Activated CD8-positive, alpha-beta memory T cell treated with anti-CD3 and anti-CD28 coated beads, Interleukin-2, amount 50 U/mL, for 48 hours (primary cell): ENCODE results near the gene RAP1GAP.
"Not testable (repeated sequence)": the region's sequence is repeated elsewhere in the genome, so short reads cannot be mapped to it uniquely, and the experiment has no call there.

ENCODE experiments used
- DNase-seq: peaks from one replicate; pipeline ENCODE4 v3.0.0-alpha.2; 2020

RAP1GAP gene

DNA sequence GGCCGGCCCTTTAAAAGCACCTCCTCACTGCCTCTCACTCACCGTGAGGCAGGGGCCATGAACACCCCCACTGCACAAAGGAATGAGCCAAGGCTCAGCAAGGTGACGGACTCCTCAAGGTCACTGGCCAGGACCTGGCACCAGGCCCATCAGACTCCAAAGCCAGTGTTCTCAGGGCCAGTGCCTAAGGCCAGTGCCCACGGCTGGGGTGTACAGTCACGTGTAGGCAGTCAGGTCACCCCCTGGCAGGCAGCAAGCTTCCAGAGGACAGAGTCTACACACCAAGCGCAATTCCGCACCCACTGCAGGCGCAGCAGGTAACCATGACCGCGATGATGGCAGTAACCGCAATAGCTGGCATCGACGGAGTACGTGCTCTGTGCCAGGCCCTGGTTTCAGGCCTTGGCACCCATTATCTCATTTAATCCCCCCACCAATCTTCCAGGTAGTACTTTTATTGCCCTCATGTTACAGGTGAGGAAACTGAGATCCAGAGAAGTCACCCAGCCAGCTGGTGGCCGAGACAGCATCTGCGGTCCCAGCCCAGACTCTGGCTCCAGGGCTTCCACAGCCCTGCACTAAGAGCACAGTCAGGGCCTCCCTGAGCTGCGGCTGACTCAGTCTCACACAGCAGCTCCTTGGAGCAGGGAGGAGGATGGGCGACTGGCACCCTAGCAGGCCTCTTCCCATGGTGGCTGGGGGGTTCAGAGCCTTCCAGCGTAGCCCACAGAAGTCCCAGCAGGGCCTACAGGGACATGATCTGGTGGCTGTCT is 27.0 kb downstream of the RAP1GAP start:
- no peak for DNase-seq

DNA sequence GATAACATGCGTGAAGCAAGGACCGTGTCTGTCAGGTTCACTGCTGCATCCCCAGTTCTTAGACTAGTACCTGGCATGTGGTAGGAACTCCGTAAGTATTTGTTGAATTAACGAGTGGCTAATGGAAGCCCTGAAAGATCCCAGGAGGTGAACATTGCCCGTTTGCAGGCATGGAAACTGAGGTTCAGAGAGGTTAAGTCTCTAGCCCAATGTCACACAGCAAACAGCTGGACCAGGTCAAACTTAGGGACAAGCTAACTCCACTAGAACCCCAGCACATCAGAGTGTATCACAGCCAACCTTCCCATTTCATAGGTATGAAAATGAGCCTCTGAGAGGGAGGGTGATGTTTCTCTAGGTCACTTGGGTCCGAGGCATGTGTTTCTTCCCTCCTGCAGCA is 27.6 kb downstream of the RAP1GAP start:
- no peak for DNase-seq

DNA sequence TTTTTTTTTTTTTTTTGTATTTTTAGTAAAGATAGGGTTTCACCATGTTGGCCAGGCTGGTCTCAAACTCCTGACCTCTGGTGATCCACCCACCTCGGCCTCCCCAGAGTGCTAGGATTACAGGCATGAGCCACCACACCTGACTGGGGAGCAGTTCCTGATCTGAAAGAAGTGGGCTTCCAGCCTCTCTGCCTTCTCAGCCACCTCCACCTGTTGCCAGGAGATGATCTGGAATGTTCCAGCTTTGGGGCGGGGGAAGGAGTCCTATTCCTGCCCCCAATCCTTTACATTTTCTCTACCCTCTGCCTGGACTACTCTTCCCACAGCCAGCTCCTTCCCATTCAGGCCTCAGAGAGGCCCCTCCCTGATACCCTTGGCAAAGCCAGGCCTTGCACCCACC is 28.1 kb downstream of the RAP1GAP start:
- no peak for DNase-seq

DNA sequence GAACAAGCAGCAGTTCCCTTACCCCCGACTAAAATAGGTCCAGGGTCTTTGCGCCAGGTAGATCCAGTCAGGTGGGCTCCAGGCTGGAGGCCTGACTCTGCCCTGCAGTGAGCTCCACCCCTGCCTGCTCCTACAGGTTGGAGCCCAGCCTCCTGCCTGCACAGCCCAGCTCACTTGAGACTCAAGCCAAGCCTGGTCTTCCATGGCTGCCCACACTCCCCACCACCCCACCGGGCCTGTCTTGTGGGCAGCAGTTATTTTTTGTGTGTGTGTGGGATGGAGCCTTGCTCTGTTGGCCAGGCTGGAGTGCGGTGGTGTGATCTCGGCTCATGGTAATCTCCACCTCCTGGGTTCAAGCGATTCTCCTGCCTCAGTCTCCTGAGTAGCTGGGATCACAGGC is 28.5 kb downstream of the RAP1GAP start:
- DNase-seq, result no peak

DNA sequence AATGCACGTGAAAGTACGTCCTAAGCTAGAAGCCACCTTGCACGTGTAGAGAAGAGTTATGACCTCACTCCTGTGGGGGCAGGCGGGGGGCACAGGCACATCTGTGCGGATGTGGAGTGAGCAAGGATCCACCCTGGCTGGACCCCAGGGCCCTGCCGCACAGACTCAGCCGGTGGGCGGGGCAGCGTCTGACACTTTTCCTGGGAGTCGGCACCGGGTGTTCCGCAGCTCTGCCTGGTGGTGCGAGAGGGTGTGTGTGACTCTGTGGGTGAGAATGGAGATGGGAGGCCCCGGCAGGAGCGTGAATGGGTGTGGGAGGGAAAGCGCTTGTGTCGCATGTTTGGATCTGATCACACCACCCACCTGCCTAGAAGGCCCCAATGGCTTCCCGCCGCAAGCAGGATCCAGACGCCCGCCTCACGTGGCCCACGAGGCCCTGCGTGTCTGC is 29.5 kb downstream of the RAP1GAP start:
- no peak for DNase-seq

DNA sequence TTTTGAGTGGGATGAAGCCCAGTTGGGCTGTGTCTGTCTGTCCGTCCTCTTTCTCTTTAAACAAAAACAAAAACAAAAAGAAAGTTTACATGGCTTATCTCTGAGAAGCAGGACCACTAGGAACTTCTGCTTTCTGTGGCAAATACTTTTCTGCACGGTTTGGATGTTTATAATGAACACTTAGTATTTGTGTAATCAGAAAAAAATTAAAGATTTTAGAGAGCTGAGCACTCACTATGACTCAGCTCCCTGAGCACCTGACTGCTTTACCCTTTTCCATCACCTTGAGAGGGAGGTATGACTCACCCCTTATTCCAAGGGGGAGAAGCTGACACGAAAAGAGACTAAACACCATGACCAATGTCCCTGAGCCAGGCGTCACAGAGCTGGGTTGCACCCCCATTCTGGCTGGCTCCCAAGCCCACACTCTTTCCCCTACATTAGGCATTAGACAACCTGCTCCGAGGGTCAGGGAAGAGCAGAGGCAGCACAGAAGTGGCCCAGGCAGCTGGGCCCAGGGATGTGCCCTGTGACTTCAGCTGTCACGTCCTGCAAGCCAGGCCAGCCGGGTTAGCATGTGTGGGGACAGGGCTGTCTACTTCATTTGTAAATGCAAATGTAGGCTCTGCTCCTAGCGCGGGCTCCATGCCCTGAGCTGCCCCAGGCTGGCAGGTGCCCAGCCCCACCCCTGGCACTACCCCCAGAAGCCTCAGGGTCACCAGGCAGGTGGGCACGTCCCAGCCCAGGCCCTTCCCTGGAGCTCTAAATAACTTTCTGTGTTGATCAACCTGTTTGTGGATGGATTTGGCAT is 30.4 kb downstream of the RAP1GAP start:
- DNase-seq, result no peak

DNA sequence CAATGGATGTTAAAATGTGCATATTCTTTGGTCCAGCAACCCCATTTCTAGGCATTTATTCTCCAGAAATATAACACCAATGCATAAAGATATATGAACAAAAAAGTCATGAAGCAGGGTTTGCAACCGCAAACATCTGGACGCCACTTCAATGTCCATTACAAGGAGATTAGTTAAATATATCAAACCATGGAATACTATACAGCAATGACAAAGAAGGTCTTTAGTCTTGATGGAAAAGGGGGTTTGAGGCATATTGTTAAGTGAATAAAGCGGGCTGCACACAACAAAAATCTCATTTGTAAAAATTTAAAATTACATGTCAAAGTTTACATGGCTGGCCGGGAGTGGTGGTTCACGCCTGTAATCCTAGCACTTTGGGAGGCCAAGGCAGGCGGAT is 31.6 kb downstream of the RAP1GAP start:
- DNase-seq, result no peak

DNA sequence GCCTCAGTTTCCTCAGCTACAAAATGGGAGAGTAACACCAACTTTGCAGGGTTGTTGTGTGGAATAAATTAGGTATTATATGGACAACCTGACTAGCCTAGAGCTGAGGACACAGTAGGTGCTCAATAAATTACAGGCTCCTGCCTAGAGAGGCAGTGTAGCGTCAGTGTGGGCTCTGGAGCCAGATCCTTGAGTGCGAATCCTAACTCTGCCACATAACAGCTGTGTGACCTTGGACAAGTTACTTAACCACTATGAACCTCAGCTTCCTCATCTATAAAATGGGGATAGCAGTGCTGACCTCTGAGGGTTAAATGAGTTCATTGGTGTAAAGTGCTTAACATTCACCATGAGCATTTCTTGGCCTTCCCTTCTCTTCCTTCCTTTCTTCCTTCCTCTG is 33.1 kb downstream of the RAP1GAP start:
- no peak for DNase-seq

DNA sequence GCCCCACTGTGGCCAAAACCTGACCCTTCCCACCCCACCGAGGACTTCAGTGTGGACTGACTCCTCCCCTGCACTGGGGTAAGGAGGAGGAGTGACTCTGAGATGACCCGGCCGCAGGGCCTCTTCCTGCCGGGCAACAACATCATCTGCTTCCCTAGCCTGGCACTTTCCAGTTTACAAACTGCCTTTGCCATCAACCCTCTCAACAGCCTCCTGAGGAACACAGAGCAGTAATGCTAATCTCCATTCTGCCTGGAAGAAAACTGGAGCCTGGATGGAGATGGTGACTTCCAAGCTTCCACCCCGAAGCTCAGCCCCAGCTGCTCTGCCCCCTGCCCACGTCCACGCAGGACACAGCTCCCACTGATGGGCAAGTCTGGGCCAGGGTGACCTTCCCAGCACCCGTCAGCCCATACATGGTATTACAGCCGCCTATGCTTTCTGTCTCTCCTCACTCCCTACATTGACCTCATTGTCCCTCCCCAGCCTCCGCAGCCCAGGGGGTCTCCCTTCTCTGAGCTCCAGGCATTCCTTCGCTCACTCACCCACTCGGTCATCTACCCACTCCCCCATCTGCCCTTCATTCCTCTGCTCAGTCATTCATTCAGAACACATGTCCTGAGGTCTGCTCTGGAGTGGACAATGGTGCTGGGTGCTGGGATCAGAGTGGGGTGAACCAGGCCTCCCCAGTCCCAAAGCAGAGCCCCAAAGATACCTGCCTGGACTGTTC is 34.2 kb downstream of the RAP1GAP start:
- DNase-seq, result no peak

DNA sequence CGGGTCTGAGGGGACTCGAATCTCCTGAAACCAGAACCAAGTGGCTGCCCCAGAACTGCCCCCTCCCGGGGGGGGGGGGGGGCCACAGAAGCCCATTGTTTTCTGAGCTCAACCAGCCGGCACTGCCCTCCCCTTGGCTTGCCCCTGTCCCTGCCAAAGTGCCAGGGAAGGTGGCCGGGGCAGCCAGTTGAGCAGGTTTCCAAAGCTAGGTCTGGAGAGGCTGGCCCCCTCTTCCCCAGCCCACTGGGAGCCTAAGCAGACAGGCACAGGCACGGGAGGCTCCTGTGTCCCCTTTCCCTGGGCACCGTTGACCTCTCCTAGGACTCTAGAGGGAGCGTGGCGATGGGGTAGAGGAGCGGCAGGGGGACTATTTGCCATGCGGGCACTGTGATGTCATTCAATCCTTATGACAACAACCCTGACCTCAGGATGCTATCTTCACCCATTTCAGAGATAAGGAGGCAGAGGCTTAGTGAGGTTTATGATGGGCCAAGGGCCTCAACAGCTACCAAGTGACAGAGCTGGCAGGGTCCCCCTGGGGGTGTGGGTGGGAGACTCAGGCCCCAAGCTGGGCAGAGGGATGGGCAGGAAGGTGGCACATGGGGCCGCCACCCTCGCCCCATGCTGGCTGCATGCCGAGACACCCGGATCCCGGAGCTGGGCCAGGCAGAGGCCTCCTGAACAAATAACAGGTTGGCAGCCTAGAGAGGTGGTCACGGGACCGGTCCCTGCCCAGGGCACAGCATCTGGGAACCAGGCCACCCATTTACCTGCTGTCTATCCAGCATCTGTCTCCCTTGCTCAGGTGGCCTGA is 35.0 kb downstream of the RAP1GAP start:
- DNase-seq, result no peak

DNA sequence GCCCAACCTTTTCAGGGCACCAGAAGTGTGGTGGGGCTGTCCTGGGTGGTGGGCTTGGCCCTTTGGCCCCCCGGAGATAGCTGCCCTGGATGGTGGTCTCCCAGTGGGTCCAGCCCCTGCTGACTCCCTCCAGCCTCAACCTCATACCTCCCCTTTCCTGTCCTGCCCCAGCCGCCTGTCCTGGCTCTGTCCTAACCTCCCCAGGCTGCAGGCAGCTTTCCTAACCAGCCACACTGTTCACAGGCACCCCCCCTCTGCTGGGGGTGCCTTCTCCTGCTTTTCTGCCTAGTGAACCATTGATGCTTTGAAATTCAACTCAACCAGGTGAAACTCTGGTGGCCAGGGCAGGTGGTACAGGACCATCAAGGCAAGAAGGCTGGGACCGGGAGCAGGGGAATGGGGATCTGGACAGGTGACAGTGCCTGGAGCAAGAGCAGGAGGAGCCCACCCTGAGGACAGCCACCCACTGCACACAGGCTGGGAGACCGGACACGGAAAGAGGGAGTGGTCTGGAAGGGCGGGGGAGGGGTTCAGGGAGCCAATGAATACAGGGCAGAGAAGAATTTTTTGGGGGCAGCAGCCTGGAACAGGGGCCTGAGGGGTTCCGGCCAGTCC is 35.9 kb downstream of the RAP1GAP start:
- DNase-seq, result no peak

DNA sequence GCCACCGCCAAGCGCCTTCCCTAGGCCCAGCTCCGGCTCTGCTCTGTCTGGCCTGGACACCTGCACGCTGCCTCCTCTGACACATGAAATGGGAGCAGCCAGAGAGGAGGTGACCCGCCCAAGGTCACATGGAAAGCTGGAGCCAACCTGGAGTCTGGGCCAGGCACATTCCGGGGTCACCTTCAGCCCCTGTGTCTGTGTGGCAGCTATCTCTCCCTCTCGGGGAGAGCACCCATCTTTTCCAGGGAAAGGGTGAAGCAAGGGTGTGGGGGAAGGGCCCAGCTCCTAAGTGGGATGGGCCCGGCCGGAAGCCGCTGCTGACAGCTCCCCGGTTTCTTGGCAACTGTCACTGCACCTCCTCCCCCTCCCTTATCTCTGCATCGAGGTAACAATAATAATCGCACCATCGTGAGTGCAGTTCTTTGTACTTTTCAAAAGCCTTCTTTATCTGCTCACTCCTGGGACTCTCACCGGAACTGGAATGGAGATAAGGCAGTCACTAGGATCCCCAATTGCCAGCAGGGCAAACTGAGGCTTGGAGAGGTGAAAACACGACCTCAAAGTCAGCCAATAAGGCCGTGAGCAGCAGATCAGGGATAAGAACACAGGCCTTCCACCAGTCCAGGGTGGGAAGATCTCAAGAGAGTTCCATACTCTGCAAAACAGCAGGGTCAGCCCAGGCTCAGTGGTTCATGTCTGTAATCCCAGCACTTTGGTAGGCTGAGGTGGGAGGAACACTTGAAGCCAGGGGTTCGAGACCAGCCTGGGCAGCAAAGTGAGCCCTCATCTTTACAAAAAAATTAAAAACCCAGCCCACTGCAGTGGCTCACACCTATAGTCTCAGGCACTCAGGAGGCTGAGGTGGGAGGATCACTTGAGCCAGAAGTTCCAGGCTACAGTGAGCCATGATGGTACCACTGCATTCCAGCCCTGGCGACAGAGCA is 36.9 kb downstream of the RAP1GAP start:
- no peak for DNase-seq

DNA sequence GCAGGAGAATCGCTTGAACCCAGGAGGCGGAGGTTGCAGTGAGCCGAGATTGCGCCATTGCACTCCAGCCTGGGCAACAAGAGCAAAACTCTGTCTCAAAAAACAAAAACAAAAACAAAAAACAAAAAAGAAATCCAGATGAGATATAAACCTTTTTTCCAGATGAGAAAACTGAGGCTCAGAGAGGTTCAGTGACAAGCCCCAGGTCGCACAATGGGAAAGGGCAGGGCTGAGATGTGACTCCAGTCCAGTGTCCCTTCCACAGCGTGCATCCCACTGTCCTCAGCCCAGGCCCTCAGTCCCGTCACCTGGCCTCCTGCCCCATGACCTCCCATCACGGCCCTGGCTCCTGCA is 37.6 kb downstream of the RAP1GAP start:
- not testable (repeated sequence) for DNase-seq

DNA sequence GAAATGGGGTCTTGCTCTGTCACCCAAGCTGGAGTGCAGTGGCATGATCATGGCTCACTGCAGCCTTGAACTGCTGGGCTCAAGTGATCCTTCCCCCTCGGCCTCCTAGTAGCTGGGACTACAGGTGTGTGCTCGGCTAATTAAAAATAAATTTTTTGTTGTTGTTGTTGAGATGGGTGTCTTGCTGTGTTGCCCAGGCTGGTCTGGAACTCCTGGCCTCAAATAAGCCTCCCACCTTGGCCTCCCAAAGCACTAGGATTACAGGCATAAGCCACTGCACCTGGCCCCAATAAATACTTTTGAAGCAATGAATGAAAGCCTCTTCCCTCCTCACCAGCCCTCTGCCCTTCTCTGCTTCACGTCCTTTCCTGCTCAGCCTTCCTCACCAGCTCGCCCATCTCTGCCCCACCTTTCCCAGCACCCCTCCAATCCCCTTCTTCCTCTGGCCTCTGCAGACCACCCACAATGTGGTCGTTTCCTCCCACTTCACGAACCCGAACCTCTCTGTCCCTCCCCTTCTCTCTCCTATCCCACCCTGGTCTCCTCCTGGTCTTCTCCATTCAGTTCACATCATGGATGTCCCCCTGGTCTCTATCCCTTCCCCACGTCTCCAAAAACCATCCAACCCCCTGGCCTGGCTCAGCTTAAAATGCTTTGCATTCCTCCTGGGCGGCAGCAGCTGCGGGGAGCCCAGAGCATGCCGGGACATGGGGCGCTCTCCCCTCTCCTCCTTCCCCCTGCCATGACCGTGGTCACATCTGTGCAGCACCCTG is 38.4 kb downstream of the RAP1GAP start:
- no peak for DNase-seq

DNA sequence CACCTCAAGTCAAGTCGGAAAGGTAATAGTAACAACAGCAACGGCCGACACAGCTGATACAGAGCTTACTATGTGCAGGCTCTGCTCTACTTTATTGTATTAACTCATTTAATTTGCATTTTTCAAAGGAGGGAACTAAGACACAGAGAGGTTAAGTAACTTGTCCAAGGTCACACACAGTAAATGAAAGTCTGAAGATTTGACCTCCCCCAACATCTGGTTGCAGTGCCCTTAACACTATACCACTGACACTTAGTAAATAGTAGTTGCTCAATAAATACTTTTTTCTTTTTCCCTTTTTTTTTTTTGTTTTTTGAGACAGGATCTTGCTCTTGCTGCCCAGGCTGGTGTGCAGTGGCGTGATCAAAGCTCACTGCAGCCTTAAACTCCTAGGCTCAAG is 39.2 kb downstream of the RAP1GAP start:
- DNase-seq, result no peak

DNA sequence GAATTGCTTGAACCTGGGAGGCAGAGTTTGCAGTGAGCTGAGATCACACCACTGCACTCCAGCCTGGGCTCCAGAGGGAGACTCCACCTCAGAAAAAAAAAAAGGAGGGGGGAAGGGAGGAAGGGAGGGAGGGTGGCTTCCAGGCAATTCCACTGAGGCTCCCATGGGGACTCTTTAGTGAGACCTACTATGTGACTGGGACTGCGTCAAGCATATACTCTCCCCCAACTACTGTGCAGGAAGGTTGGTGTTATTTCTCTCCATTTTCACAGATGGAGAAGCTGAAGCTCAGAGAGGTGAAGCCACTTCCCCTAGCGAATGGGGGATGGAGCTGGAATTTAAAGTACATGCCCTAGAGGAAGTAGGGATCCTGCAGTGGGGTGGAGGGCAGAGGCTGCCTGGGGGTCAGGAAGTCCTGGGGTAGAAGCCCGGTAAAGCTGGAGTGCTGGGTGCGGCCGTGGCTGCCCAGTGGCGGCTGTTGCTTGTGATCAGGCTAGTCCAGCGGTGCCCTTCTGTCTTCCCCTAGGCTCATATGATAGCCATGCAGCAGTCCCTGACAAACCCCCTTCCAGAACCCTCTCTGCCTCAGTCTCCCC is 40.3 kb downstream of the RAP1GAP start:
- DNase-seq, result no peak

DNA sequence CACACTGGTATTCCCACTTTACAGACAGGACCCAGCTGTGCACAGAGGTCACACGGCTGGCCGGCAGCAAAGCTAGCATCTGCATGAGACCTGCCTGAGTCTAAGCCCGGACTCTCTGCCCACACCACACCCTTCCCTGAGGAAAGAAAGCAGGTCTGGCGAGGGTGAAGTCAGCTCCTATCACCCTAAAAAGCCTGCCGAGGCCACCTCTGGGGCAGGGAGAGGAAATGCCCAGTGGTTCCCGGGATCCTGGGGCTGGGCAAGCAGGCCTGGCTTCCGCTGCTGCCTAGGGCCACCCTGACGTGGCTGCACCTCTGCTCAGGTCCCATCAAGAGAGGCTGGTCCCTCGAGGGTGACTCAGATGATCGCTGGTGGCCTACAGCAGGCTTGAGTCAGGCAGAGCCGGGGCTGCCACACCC is 42.2 kb downstream of the RAP1GAP start:
- no peak for DNase-seq

DNA sequence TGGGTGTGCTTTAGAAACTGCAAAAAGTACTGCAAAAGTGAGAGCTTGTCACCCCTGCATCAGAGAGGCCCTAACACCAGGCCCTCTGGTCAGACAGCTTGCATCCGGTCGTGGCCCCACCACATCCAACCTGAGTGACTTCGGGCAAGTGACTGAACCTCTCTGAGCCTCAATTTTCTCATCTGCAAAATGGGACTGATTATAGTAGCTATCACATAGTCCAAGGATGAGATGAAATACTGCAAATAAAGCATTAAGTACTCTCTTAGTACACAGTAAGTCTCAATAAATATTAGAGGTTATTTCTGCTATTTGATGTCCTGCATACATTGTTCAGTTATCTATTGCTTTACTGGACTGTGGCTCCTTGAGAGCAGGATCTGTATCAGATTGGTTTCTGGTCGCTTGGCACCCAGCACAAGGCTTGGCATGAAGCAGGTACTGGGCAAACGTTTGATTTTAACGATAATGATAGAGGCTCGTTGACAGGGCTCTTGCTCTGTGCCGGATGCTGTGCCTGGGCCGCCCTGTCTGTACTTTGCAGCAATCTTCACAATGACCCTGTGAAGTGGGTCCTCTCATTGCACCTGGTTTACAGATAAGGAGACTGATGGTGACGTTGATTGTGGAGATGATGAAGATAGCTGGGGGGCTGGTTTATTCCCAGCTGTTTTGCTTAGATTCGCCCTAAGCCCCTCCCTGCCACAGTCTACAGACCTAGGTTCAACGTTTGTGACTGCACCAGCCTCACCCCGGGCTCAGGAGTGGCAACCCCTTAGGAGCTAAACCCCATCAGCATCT is 43.6 kb downstream of the RAP1GAP start:
- no peak for DNase-seq
